ACC112 (cell line): ENCODE results near the gene SREBF2.
A peak's percentile ranks its signal among the peaks of the same experiment; 100 is the strongest.
"Not testable (repeated sequence)": the region's sequence is repeated elsewhere in the genome, so short reads cannot be mapped to it uniquely, and the experiment has no call there.

Source experiments
- H2AFZ ChIP-seq: fragments of 200-600 bp; sonication (generic); one replicate; pipeline ENCODE4 v1.6.0; 2017; ENCODE audit warnings: antibody characterized with exemption, low read length; ENCODE audit not compliant: unreplicated experiment
- H3K27ac ChIP-seq: fragments of 200-600 bp; sonication (generic); 2 replicates; pipeline ENCODE4 v1.5.1; 2014; ENCODE audit warnings: low read depth, mild to moderate bottlenecking, antibody characterized with exemption, low read length, moderate library complexity
- H3K27me3 ChIP-seq: fragments of 200-600 bp; sonication (generic); 2 replicates; pipeline ENCODE4 v1.6.1; 2014; ENCODE audit warnings: mild to moderate bottlenecking, antibody characterized with exemption, low read length, moderate library complexity, mixed read lengths; ENCODE audit not compliant: insufficient read depth
- H3K36me3 ChIP-seq: fragments of 200-600 bp; sonication (generic); 2 replicates; pipeline ENCODE4 v1.6.1; 2016; ENCODE audit warnings: mild to moderate bottlenecking, antibody characterized with exemption, low read length, moderate library complexity, mixed read lengths; ENCODE audit not compliant: insufficient read depth
- H3K4me1 ChIP-seq: fragments of 200-600 bp; sonication (generic); one replicate; pipeline ENCODE4 v1.6.1; 2016; ENCODE audit warnings: low read length, mixed read lengths; ENCODE audit not compliant: insufficient read depth, unreplicated experiment, control insufficient read depth
- H3K4me3 ChIP-seq: fragments of 200-600 bp; sonication (generic); 2 replicates; pipeline ENCODE4 v1.5.1; 2014; ENCODE audit warnings: mild to moderate bottlenecking, low read depth, low read length
- H3K79me2 ChIP-seq: fragments of 200-600 bp; sonication (generic); one replicate; pipeline ENCODE4 v1.6.0; 2016; ENCODE audit warnings: low read length; ENCODE audit not compliant: control insufficient read depth, unreplicated experiment, insufficient read depth

Gene SREBF2

DNA sequence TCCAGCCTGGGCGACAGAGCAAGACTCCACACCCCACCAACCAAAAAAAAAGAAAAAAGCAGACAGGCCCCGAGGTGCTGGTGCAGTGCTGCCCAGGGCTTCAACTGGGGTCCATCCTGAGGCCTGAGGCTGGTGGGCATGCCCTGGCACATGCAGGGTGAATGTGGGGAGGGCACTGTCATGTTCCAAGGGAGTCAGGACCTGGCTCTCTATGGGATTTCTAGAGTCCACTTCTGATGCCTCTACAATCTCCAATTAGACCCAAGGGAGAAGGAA lies 103.9 kb downstream of the SREBF2 start:
- no peak overlapping the region for H2AFZ ChIP-seq
- H3K27ac ChIP-seq: no peak overlapping the region
- peaks cover 12% of the 10 kb centered on the region for H3K4me1 ChIP-seq
- no peak overlapping the region for H3K4me3 ChIP-seq
- no peaks in the 10 kb centered on the region for H3K79me2 ChIP-seq
- H3K27me3 ChIP-seq: no peaks in the 10 kb centered on the region
- H3K36me3 ChIP-seq: 0 out of 2 replicates have a peak, but pooled peaks cover 1% of the 10 kb centered on the region

DNA sequence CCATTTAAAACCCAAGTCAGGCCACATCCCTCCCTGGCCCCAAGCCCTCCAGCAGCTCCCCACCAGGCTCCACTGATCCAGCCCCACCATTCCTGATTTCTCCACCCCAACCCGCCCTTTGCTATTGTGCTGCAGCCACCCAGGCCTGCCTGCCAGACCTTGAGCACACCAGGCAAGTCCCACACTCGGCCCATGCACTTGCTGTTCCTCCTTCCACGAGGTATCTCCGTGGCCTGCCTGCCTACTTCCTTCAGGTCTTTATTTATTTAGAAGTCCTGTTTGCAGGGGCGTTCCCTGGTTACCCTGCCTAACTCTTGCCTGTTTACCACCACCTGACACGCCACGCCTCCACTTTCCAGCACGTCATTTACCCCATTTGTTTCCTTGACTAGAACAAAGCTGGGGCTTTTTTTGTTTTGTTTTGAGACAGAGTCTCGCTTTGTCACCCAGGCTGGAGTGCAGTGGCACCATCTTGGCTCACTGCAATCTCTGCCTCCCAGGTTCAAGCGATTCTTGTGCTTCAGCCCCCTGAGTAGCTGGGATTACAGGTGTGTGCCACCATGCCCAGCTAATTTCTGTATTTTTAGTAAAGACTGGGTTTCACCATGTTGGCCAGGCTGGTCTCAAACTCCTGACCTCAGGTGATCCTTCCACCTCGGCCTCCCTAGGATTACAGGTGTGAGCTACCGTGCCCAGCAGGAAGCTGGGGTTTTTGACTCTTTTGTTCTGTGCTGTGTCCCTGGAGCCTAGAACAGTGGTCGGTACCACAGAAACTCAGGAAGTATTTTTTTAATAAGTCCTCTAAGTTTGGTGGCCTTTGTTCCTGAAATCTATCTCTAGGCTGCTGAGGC lies 107.3 kb downstream of the SREBF2 start:
- Histone ChIP-seq H2AFZ (no peak overlapping the region), H3K27ac (peak overlapping the region; percentile 60), H3K4me1 (peaks cover 18% of the 10 kb centered on the region), H3K4me3 (no peak overlapping the region), H3K79me2 (no peaks in the 10 kb centered on the region), H3K27me3 (no peaks in the 10 kb centered on the region), H3K36me3 (0 out of 2 replicates have a peak, but pooled peaks cover 3% of the 10 kb centered on the region)

DNA sequence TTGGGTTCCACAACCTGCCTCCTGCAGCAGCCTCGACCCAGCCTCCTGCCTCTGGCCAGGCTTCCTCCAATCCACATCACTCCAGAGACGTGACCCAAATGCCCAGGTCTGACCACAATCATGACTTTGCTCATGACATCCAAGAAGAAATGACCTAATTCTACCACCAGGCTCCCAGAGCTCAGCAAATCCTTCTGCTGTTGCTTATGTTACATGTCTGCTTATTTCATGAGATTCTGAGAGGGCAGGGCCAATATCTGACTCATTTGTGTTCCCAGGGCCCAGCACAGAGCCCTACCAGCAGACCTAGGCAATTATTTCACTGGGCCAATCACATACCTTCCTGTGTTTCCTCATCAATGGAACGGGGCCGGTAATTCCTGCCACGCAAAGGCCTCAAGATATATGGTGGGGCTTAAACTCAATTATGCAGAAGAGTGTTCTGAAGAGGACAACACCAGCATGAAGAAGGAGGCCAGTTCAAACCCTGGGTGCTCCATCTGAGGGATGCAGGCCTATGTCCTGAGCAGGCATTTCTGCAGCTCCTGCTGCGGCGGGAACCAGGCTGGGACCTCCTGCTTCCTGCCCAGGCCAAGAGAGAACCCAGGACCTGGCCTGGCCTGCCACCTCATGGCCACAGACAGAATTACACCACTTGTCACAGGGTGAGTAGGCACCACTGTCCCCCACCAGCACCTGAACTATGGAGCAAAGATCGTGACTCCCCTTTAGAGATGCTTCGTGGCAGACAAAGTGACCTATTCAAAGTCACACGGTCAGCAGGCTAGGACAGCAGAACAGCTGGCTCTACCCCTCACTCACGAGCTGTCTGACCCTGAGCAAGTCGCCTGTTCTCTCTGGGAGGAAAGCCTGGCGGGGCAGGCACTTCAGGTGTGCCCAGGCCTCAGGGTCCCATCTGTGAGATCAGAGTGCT lies 108.2 kb downstream of the SREBF2 start:
- H3K27me3 ChIP-seq: no peaks in the 10 kb centered on the region
- H3K79me2 ChIP-seq: peaks cover 5% of the 10 kb centered on the region
- 0 out of 2 replicates have a peak, but pooled peaks cover 3% of the 10 kb centered on the region for H3K36me3 ChIP-seq
- no peak overlapping the region for H2AFZ ChIP-seq
- H3K27ac ChIP-seq: peak overlapping the region; percentile 72
- no peak overlapping the region for H3K4me3 ChIP-seq
- H3K4me1 ChIP-seq: peaks cover 18% of the 10 kb centered on the region

DNA sequence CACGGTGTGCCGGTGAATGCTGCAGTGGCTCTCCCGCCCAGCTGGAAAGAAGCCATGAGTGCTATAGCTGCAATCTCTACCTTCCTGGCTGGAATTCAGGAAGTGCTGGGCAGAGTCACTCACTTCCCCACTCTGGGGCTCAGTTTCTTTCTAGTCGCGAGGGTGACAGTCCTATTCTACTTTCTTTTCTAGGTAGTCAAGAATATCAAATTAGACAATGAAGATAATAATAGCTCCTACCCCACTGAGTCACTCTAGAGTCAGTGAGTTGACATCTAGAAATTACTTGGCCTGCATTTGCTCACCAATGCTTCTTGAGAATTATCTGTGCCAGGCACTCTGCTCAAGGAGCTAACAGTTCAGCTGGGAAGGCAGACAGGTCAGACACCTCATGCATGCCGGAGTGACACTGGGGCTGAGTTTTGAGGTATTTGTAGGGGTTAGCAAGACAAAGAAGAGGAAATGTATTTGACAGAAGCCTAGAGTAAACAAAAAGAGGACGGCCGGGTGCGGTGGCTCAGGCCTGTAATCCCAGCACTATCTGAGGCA lies 110.8 kb downstream of the SREBF2 start:
- Histone ChIP-seq H3K27ac (no peak overlapping the region), H2AFZ (no peak overlapping the region), H3K27me3 (no peaks in the 10 kb centered on the region), H3K36me3 (0 out of 2 replicates have a peak, but pooled peaks cover 3% of the 10 kb centered on the region), H3K4me1 (peaks cover 18% of the 10 kb centered on the region), H3K4me3 (no peak overlapping the region), H3K79me2 (peaks cover 5% of the 10 kb centered on the region)

DNA sequence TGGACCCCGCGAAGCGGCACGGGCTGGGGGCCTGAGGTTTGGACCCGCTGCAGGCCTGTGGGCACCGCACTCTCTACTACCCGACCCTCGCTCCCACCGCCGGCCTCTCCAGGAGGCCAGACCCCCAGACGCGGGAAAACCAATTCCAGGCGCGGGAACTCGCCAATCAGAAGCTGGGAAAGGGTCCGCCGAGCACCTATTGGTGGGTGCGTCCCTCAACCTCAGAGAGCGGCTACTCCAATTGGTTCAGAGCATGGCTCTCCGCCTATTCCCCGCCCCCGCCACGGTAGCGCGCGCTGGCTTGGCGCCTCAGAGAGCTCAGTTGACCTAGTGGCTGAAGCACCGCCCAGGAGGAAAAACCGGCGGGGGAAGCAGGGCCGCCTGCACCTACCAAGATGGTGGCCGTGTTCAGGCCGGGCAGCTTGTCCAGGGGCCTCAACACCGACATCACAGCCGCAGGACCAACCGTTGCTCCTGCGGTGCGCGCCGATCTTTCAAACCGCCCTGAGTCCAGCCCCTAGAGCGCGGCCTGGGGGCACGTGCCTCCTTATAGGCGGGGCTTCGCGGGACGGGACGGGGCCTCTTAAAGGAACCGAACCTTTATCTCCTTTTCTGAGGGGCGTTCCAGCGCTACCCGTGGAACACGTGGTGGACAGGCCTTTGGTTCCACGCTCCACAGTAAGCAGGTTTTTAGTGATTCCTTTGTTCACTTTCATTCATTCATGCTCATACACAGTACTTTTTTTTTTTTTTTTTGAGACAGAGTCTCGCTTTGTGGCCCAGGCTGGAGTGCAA lies 113.9 kb downstream of the SREBF2 start, which contains the start of gene CENPM:
Gene CENPM (minus strand): TSS at position 524 of the 795 bp plus-strand sequence. CDS start 76 bp downstream, at position 448.
- H3K4me3 ChIP-seq: peak within 1 kb of the TSS; percentile 93
- H3K27me3 ChIP-seq: no peaks in the 10 kb centered on the region
- peaks cover 7% of the 10 kb centered on the region for H3K4me1 ChIP-seq
- peak within 1 kb of the TSS; percentile 84 for H2AFZ ChIP-seq
- 0 out of 2 replicates have a peak, but pooled peaks cover 2% of the 10 kb centered on the region for H3K36me3 ChIP-seq
- H3K27ac ChIP-seq: peak within 1 kb of the TSS; percentile 57; the same call in 1 of the 2 replicates
- H3K79me2 ChIP-seq: peaks cover 5% of the 10 kb centered on the region

DNA sequence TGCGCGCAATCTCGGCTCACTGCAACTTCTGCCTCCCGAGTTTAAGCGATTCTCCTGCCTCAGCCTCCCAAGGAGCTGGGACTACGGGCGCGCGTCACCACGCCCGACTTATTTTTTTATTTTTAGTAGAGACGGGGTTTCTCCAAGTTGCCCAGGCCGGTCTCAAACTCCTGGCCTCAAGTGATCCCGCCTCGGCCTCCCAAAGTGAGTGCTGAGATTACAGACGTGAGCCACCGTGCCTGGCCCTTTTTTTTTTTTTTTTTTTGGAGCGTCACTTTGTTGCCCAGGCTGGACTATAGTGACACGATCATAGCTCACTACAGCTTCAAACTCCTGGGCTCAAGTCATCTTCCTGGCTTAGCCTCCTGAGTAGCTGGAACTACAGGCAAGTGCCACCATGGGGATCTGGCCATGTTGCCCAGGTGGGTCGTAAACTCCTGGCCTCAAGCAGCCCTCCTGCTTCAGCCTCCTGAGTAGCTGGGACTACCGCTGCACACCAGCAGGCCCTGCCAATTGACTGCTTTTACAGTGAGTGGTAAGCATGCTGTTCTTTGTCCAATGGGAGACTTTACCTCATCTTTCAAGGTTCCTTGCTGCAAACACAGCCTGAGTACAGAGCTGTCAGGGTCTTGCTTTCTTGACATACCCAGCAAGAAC lies 114.6 kb downstream of the SREBF2 start:
- peaks cover 5% of the 10 kb centered on the region for H3K79me2 ChIP-seq
- H3K4me3 ChIP-seq: peak overlapping the region; percentile 93
- H3K36me3 ChIP-seq: no peaks in the 10 kb centered on the region
- H3K27me3 ChIP-seq: no peaks in the 10 kb centered on the region
- H3K27ac ChIP-seq: no peak overlapping the region
- peak overlapping the region; percentile 16 for H2AFZ ChIP-seq
- peaks cover 7% of the 10 kb centered on the region for H3K4me1 ChIP-seq

DNA sequence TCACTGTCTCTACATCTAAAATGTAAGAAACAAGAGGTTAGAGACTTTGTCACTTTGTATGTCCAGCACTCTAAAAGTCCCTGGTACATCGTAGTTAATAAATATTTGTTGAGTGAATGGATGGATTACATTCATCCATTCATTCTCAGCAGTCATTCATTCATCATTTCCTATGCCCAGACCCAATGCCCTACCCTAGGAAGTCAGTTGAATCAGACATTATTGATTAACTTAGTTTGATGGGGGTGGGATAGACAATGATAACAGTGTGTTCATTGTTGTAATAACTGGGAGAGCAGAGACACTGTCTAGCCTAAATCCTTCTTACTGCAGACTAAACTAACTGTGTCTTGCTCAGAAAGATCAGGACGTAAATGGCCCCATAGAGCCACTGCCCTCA lies 115.2 kb downstream of the SREBF2 start:
- H2AFZ ChIP-seq: no peak overlapping the region
- H3K79me2 ChIP-seq: peaks cover 5% of the 10 kb centered on the region
- H3K27ac ChIP-seq: no peak overlapping the region
- no peaks in the 10 kb centered on the region for H3K36me3 ChIP-seq
- H3K4me1 ChIP-seq: peaks cover 7% of the 10 kb centered on the region
- 0 out of 2 replicates have a peak overlapping the region, but pooled peaks have one; percentile 29 for H3K4me3 ChIP-seq
- no peaks in the 10 kb centered on the region for H3K27me3 ChIP-seq

DNA sequence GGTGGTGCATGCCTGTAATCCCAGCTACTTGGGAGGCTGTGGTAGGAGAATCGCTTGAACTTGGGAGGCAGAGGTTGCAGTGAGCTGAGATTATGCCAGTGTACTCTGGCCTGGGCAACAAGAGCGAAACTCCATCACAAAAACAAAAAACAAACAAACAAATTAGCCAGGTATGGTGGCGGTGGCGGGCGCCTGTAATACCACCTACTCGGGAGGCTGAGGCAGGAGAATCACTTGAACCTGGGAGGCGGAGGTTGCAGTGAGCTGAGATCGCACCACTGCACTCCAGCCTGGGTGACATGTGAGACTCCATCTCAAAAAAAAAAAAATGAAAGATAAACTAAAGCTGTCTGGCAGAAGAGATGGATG lies 116.0 kb downstream of the SREBF2 start:
- not testable (repeated sequence) for H3K4me3 ChIP-seq, H3K79me2 ChIP-seq, H3K4me1 ChIP-seq, H3K27ac ChIP-seq, H3K27me3 ChIP-seq, H3K36me3 ChIP-seq, H2AFZ ChIP-seq

DNA sequence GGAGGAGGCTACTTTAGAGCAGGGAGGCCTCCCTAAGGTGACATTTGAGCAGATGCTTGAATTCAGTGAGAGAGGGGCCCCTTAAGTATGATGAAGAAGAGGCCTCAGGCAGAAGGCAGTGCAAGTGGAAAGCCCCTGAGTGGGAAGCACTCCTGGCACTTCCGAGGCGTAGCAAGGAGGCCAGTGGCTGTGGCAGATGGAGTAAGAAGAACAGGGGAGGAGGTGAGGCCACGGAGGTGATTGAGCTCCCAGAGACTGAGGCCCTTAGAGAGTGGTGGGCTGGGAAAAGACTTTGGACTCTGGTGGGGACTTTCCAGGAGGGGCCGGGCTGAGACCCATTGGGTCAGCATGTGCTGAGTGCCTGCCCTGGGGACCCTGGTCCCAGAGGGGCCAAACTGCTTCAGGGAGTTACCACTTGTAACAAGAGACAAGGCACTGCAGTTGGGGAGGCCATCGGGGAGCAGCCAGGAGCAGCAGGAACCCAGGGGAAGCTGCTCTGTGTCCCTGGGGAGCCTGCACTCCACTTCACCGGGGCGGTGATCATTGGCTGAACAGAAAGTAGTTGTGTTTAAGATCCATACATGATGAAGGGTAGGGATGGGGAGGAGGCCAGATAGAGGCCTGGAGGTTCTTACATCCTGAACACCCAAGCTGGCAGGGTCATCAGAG lies 116.5 kb downstream of the SREBF2 start:
- H3K4me1 ChIP-seq: no peaks in the 10 kb centered on the region
- H3K4me3 ChIP-seq: no peak overlapping the region
- no peak overlapping the region for H2AFZ ChIP-seq
- peaks cover 5% of the 10 kb centered on the region for H3K79me2 ChIP-seq
- no peaks in the 10 kb centered on the region for H3K27me3 ChIP-seq
- H3K36me3 ChIP-seq: no peaks in the 10 kb centered on the region
- no peak overlapping the region for H3K27ac ChIP-seq
